GM19099 (cell line): ENCODE results near the gene ARHGEF40.

ENCODE experiments used
- POLR2A ChIP-seq: IDR thresholded peaks from 3 replicates; pipeline ENCODE4 v1.6.1; 2011; ENCODE audit warnings: low read depth; ENCODE audit not compliant: insufficient read length; ENCODE audit errors: extremely low read depth

Gene ARHGEF40

GRCh38 chr14:21081521-21082142 lies 11.5 kb downstream of the ARHGEF40 start:
- TF ChIP-seq POLR2A = no peak

- TF ChIP-seq POLR2A = no peak
Observed at GRCh38 chr14:21083565-21084325, 13.6 kb downstream of the ARHGEF40 start.

GRCh38 chr14:21084396-21084795 lies 14.3 kb downstream of the ARHGEF40 start:
- TF ChIP-seq POLR2A = no peak

DNA sequence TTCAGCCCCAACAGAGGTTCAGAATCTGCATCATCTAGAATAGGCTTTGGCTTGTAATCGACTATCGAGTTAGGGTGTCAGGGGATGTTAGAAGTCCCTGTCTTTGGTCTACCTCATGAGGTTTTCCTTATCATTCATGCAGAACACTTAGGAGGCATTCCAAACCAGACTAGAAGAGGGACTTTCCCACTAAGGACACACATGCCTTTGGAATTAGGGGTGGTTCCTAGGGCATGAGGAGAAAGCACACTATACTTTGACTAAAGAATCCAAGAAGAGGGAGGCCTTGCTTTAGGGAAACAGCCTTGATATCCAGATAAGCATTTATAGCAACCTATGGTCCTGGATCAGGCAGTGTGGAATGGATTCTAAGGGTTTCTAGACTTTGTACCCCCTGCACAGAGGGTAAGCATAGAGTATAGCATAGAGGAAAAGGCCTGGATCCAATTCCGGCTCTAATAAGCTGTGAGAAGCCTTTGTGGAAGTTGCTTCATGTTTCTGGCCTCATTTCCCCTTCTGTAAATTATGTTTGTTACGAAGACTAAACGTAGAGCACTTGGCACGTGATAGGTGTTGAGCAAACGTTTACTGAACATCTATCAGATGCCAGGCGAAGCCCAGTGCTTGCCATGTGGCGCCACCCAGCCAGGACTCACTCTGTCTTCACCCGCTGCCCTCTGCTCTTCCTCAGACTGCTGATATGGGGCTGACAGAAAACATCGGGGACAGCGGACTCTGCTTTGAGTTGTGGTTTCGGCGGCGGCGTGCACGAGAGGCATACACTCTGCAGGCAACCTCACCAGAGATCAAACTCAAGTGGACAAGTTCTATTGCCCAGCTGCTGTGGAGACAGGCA lies 15.1 kb downstream of the ARHGEF40 start:
- no peak for TF ChIP-seq POLR2A

DNA sequence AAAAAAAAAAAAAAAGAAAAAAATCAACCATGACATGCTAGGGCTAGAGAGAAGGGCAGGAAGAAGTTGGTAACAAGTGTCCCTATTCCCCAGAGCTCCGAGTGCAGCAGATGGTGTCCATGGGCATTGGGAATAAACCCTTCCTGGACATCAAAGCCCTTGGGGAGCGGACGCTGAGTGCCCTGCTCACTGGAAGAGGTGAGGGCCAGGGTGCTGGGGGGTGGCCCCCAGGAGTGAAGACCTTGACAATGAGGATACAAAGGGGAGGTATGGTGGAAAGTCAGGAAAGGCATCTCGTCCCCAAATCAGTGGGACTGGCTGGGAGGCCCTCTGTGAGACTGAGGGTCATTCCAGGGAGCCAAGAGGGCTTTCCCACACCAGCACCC lies 16.8 kb downstream of the ARHGEF40 start:
- no peak for TF ChIP-seq POLR2A

DNA sequence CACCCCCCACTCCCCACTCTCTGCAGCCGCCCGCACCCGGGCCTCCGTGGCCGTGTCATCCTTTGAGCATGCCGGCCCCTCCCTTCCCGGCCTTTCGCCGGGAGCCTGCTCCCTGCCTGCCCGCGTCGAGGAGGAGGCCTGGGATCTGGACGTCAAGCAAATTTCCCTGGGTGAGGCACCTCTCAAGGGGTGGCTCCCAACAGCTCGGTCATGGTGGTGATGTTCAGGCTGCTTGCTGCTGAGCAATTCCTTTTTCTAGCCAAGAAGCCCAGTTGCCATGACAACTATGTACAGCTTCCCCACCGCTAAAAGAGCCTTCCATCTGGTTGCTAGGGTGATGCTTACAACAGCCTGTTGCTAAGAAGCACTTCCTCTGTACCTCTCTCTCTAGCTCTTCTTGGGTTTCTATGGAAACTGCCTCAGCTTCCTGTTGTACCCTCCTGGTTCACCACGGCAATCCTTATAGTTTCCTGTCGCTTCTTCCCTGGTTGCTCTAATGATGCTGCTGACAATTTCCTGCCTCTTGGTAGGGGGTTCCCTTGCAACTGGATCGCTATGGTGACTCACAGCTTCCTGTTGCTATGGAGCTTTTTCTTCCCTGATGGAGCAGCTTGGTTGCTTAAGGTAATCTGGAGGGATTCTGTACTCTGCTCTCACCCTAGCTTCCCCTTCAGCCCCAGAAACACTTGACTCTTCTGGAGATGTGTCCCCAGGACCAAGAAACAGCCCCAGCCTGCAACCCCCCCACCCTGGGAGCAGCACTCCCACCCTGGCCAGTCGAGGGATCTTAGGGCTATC lies 17.4 kb downstream of the ARHGEF40 start:
- no peak for TF ChIP-seq POLR2A

DNA sequence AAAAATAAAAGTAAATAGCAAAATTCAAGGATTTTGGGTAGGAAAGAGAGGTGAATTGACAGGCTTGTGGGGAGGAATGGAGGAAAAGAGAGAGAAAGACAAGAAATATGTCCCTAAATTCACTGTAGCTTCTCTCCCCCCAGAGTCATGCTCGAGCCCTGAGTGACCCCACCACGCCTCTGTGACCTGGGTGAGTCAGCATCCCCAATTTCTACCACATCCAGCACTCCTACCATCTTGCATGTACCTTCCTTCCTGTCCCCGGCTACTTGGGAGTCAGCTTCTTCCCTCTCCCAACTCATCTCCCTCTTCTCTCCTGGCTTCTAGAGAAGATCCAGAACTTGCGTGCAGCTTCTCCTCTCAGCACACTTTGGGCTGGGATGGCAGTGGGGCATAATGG lies 18.6 kb downstream of the ARHGEF40 start:
- TF ChIP-seq POLR2A = no peak

- TF ChIP-seq POLR2A = no peak
Observed at GRCh38 chr14:21089271-21089670, 19.2 kb downstream of the ARHGEF40 start.

DNA sequence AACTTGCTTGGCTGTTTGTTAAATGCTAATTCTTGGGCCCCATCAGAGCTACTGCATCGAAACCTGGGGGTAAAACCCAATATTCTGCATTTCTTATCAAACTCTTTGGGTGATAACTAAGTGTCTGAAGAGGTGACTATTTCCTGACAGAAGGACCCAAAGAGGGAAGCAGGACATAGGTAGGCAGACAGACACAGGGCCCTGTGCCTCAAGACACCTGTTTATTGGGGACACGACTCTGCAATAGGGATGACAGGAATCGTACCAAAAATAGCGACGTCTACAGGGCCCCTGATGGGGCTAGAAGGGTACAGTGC lies 19.7 kb downstream of the ARHGEF40 start:
- TF ChIP-seq POLR2A = no peak

- no peak for TF ChIP-seq POLR2A
Observed at GRCh38 chr14:21090194-21090939, 20.3 kb downstream of the ARHGEF40 start.

- no peak for TF ChIP-seq POLR2A
Observed at GRCh38 chr14:21090940-21091663, 21.0 kb downstream of the ARHGEF40 start.

- no peak for TF ChIP-seq POLR2A
Observed at GRCh38 chr14:21091821-21092272, 21.7 kb downstream of the ARHGEF40 start.

DNA sequence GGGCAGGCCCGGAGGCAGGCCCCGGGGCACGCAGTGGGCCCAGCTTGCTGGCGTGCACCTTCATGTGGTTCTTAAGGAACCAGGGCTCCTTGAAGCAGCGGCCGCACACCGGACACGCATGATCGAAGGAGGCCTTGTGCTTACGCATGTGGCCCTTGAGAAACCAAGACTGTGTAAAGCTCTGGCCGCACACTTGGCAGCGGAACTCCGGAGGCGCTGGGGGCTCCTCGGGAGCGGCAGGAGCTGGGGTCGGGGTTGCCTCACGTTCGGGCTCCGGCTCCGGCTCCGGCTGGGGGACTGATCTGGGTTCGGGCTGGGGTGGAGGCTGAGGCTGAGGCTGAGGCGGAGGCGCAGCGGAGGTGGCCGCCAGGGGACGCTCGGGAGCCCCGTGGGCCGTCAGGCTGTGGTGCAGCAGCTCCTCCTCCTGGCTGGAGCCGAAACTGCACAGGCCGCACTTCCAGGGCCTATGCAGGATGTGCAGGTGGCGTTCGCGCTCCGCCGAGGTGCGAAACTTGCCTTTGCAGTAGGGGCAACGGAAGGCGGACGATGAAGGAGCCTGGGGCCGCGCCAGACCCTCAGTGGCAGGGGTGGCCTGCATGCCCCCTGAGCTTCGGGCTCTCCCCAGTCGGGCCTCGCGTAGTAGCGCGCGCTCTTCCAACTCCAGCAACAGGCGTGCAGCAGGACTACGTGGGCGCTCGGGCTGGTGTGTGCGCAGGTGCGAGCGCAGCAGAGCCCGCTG lies 22.3 kb downstream of the ARHGEF40 start:
- TF ChIP-seq POLR2A = no peak
